HEK293 (cell line): ENCODE data around the gene FILIP1L.

ENCODE experiments used
- CTCF ChIA-PET: fragments of 350-600 bp; formaldehyde crosslinking; extraction: SDS; loops from one replicate; lab custom pipeline; 2021; ENCODE audit warnings: antibody characterized with exemption; lab: Yijun Ruan, JAX
- POLR2A ChIA-PET: fragments of 300-600 bp; formaldehyde crosslinking; extraction: SDS; loops from one replicate; lab custom pipeline; 2020; ENCODE audit warnings: antibody characterized with exemption, inconsistent platforms; lab: Yijun Ruan, JAX
- H3K27ac ChIP-seq: fragments of 200-500 bp; sonication (Bioruptor generic); 2 replicates; pipeline ENCODE4 v1.5.1; 2014; ENCODE audit warnings: low read depth, low read length, control low read depth, inconsistent platforms; ENCODE audit errors: extremely low read depth
- H3K36me3 ChIP-seq, 2 experiments: fragments of 200-500 bp in 1 of 2; sonication (Bioruptor generic) in 1 of 2; 1 replicate in 1 of 2; 2 replicates in 1 of 2; pipeline ENCODE4 v1.5.1; 2014 to 2017; ENCODE audit warnings: inconsistent platforms in 2 of 2, low read length in 2 of 2; ENCODE audit not compliant: control insufficient read depth in 2 of 2, insufficient read depth in 1 of 2
- H3K4me1 ChIP-seq: fragments of 200-500 bp; sonication (Bioruptor generic); 2 replicates; pipeline ENCODE4 v1.5.1; 2014; ENCODE audit warnings: mild to moderate bottlenecking, low read length, inconsistent platforms; ENCODE audit not compliant: control insufficient read depth, insufficient read depth
- H3K4me3 ChIP-seq: 2 replicates; pipeline ENCODE4 v1.5.1; 2011; ENCODE audit warnings: low read depth, mild to moderate bottlenecking, control low read depth, low read length, moderate library complexity
- H3K9me3 ChIP-seq: fragments of 200-500 bp; sonication (Bioruptor generic); 2 replicates; pipeline ENCODE4 v1.5.1; 2014; ENCODE audit warnings: low read depth, low read length, inconsistent platforms; ENCODE audit not compliant: control insufficient read depth, insufficient read depth
- ATF2 ChIP-seq: fragments of 450-650 bp; formaldehyde crosslinking; IDR thresholded peaks from 2 replicates; pipeline ENCODE4 v1.5.1; 2016; ENCODE audit warnings: missing biosample characterization, missing genetic modification characterization, low read depth
- IKZF3 ChIP-seq: fragments of 450-650 bp; IDR thresholded peaks from 2 replicates; pipeline ENCODE4 v1.5.0; 2018; ENCODE audit warnings: missing biosample characterization, mild to moderate bottlenecking, missing genetic modification characterization, moderate library complexity
- PRDM6 ChIP-seq: fragments of 450-650 bp; formaldehyde crosslinking; IDR thresholded peaks from 2 replicates; pipeline ENCODE4 v1.5.1; 2017; ENCODE audit warnings: missing biosample characterization, missing genetic modification characterization
- SP7 ChIP-seq: fragments of 450-650 bp; formaldehyde crosslinking; IDR thresholded peaks from 2 replicates; pipeline ENCODE4 v1.5.1; 2016; ENCODE audit warnings: missing biosample characterization, missing genetic modification characterization
- TRIM28 ChIP-seq: IDR thresholded peaks from 2 replicates; pipeline ENCODE4 v1.6.1; 2011; ENCODE audit warnings: low read length, control low read depth, borderline replicate concordance
- TSHZ1 ChIP-seq: fragments of 450-650 bp; formaldehyde crosslinking; IDR thresholded peaks from 2 replicates; pipeline ENCODE4 v1.5.1; 2016; ENCODE audit warnings: missing biosample characterization, missing genetic modification characterization, borderline replicate concordance
- ZFHX2 ChIP-seq: fragments of 450-650 bp; formaldehyde crosslinking; conservative IDR thresholded peaks from 2 replicates; pipeline ENCODE4 v1.5.1; 2016; ENCODE audit warnings: missing biosample characterization, missing genetic modification characterization
- ZFP37 ChIP-seq: fragments of 450-650 bp; formaldehyde crosslinking; IDR thresholded peaks from 2 replicates; pipeline ENCODE4 v1.5.1; 2016; ENCODE audit warnings: missing biosample characterization, missing genetic modification characterization
- ZNF10 ChIP-seq: fragments of 450-650 bp; formaldehyde crosslinking; IDR thresholded peaks from 2 replicates; pipeline ENCODE4 v1.5.1; 2017; ENCODE audit warnings: missing biosample characterization, missing genetic modification characterization
- ZNF16 ChIP-seq: fragments of 450-650 bp; formaldehyde crosslinking; IDR thresholded peaks from 2 replicates; pipeline ENCODE4 v1.5.1; 2016; ENCODE audit warnings: low read depth, missing biosample characterization, missing genetic modification characterization
- ZNF184 ChIP-seq: fragments of 450-650 bp; IDR thresholded peaks from 2 replicates; pipeline ENCODE4 v1.5.1; 2018; ENCODE audit warnings: missing biosample characterization, mild to moderate bottlenecking, missing genetic modification characterization
- ZNF211 ChIP-seq: fragments of 450-650 bp; formaldehyde crosslinking; IDR thresholded peaks from 2 replicates; pipeline ENCODE4 v1.5.1; 2016; ENCODE audit warnings: low read depth, missing biosample characterization, missing genetic modification characterization
- ZNF292 ChIP-seq: fragments of 450-650 bp; formaldehyde crosslinking; IDR thresholded peaks from 2 replicates; pipeline ENCODE4 v1.5.1; 2016; ENCODE audit warnings: low read depth, missing biosample characterization, missing genetic modification characterization, borderline replicate concordance
- ZNF426 ChIP-seq: fragments of 450-650 bp; formaldehyde crosslinking; IDR thresholded peaks from 2 replicates; pipeline ENCODE4 v1.5.1; 2017; ENCODE audit warnings: missing biosample characterization, missing genetic modification characterization, mild to moderate bottlenecking, inconsistent platforms, moderate library complexity
- ZNF544 ChIP-seq: fragments of 450-650 bp; formaldehyde crosslinking; IDR thresholded peaks from 2 replicates; pipeline ENCODE4 v1.5.0; 2017; ENCODE audit warnings: missing biosample characterization, missing genetic modification characterization
- ZNF571 ChIP-seq: fragments of 450-650 bp; formaldehyde crosslinking; IDR thresholded peaks from 2 replicates; pipeline ENCODE4 v1.5.0; 2017; ENCODE audit warnings: missing biosample characterization, missing genetic modification characterization
- ZNF658 ChIP-seq: fragments of 450-650 bp; formaldehyde crosslinking; IDR thresholded peaks from 2 replicates; pipeline ENCODE4; 2016; ENCODE audit warnings: missing biosample characterization, missing genetic modification characterization
- ZNF664 ChIP-seq: fragments of 450-650 bp; formaldehyde crosslinking; IDR thresholded peaks from 2 replicates; pipeline ENCODE4 v1.5.1; 2016; ENCODE audit warnings: missing biosample characterization, missing genetic modification characterization
- ZNF677 ChIP-seq: fragments of 450-650 bp; IDR thresholded peaks from 2 replicates; pipeline ENCODE4 v1.5.0; 2018; ENCODE audit warnings: missing biosample characterization, mild to moderate bottlenecking, missing genetic modification characterization, moderate library complexity
- ZNF747 ChIP-seq: fragments of 450-650 bp; formaldehyde crosslinking; IDR thresholded peaks from 2 replicates; pipeline ENCODE4 v1.5.1; 2016; ENCODE audit warnings: missing biosample characterization, missing genetic modification characterization
- ZNF792 ChIP-seq: fragments of 450-650 bp; formaldehyde crosslinking; IDR thresholded peaks from 2 replicates; pipeline ENCODE4 v1.5.1; 2016; ENCODE audit warnings: missing biosample characterization, missing genetic modification characterization
- TF ChIP-seq, protein P1 (sequence below): fragments of 450-650 bp; formaldehyde crosslinking; IDR thresholded peaks from 2 replicates; pipeline ENCODE4 v1.5.1; 2017; ENCODE audit warnings: missing biosample characterization, missing genetic modification characterization

The FILIP1L gene

DNA sequence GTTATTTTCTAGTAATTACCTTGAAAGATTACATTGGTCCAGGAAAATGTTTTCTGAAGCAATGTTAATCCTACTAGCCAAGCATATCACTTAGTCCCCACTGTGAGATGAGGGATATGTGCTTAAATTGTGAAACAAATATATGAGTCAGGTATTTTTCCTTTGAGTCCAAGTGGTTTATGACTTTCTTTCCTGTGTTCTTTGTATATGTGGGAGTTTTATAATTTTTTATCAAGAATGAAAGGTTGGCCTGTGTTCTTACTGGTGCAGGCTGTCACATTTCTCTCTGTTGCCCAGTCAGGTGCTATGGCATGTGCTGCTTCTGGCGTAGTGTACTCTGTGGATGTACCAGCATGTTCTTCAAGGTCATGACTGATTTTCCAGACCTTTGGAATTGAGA, 149.2 kb downstream of the FILIP1L start:
- CTCF ChIA-PET = interaction anchor here (0.6 kb wide), 1 partner anchor 65 kb away, joined by 5 read pairs; no protein-coding TSS in a partner anchor
- TF ChIP-seq PRDM6 (tag by site-specific recombination) = peak; percentile 86
- TF ChIP-seq ZNF211 = no peak

GRCh38 chr3:99962703-99963102, 151.6 kb downstream of the FILIP1L start:
- 0 out of 2 replicates have a peak, but pooled peaks cover 6% of the 10 kb centered on the region for H3K4me1 ChIP-seq
- no peak overlapping the region for H3K27ac ChIP-seq
- ChIA-PET POLR2A (no interaction called here), CTCF (interaction anchor here (0.5 kb wide), 1 partner anchor 119 kb away, joined by 3 read pairs; no protein-coding TSS in a partner anchor)
- H3K4me3 ChIP-seq = no peak overlapping the region
- H3K36me3 ChIP-seq = no peaks in the 10 kb centered on the region
- TF ChIP-seq ZNF426 (tag by site-specific recombination) = no peak
- no peak for TF ChIP-seq ZNF658
- TF ChIP-seq ZNF544 = no peak
- TF ChIP-seq ZNF677 (tag by site-specific recombination) = no peak
- TF ChIP-seq ZNF792 (tag by site-specific recombination) = no peak
- TF ChIP-seq ZNF571 (tag by site-specific recombination) = no peak
- TF ChIP-seq ATF2 (tag by site-specific recombination) = no peak
- TF ChIP-seq IKZF3 = no peak
- no peak for TF ChIP-seq ZNF664
- TF ChIP-seq ZNF16 = no peak
- no peak for TF ChIP-seq ZNF184
- TF ChIP-seq ZNF292 (tag by site-specific recombination) = no peak
- TF ChIP-seq, protein P1, sequence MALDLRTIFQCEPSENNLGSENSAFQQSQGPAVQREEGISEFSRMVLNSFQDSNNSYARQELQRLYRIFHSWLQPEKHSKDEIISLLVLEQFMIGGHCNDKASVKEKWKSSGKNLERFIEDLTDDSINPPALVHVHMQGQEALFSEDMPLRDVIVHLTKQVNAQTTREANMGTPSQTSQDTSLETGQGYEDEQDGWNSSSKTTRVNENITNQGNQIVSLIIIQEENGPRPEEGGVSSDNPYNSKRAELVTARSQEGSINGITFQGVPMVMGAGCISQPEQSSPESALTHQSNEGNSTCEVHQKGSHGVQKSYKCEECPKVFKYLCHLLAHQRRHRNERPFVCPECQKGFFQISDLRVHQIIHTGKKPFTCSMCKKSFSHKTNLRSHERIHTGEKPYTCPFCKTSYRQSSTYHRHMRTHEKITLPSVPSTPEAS (tag by site-specific recombination) = no peak
- TF ChIP-seq TRIM28 = no peak
- no peak for TF ChIP-seq ZFP37 (tag by site-specific recombination)
- no peaks in the 10 kb centered on the region for H3K9me3 ChIP-seq

More for the DNA sequence above, 149.2 kb downstream of the FILIP1L start:
- POLR2A ChIA-PET = no interaction called here
- H3K4me1 ChIP-seq = 0 out of 2 replicates have a peak, but pooled peaks cover 6% of the 10 kb centered on the region
- no peak overlapping the region for H3K4me3 ChIP-seq
- no peak overlapping the region for H3K27ac ChIP-seq
- H3K9me3 ChIP-seq = no peaks in the 10 kb centered on the region
- H3K36me3 ChIP-seq = no peaks in the 10 kb centered on the region

DNA sequence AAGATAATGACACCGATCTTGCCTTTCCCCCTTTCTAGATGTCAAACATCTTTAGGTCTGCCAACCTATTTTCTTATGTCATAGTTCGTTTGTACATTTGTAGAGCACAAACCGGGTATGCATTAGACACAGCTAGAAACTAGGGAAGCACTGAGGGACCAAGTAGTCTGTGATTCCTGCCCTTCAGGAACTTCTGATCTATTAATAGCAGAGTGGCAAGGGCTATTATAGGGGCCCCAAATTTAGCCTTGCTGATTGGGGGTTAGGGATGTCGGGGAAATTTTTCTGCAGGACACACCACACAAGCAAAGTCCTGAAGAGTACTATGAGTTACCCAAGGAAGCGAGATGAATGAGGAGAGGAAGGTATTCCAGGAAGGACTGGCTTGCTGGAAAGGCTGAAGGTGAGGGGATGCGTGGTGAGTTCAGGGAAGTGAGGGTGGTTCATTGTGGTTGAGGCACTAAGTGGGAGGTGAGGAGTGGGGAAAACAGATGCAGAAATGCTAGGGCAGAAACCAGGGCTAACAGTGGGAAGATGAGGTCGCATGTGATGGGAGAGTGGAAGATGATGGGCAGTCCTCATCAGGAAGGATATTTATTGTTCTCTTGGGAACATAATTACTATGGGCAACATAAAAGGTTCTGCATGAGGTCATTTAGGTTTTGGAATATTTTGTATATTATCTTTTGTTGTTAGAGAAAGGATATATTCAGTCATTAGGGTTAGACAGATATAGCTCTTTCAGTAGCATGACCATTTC, 152.4 kb downstream of the FILIP1L start:
- Histone ChIP-seq H3K36me3 (no peaks in the 10 kb centered on the region), H3K4me1 (0 out of 2 replicates have a peak, but pooled peaks cover 6% of the 10 kb centered on the region), H3K4me3 (no peak overlapping the region), H3K27ac (no peak overlapping the region), H3K9me3 (no peaks in the 10 kb centered on the region)
- POLR2A ChIA-PET = no interaction called here
- CTCF ChIA-PET = interaction anchor here (0.5 to 0.8 kb wide), 2 partner anchors 107 to 119 kb away, joined by 3 read pairs; no protein-coding TSS in a partner anchor
- TF ChIP-seq ZFHX2 (tag by site-specific recombination) = peak; percentile 50; the same call in 1 of the 2 replicates
- TF ChIP-seq SP7 (tag by site-specific recombination) = peak; percentile 70
- no peak for TF ChIP-seq ZNF747 (tag by site-specific recombination)
- no peak for TF ChIP-seq TSHZ1 (tag by site-specific recombination)
- peak; percentile 47; the same call in 1 of the 2 replicates for TF ChIP-seq PRDM6 (tag by site-specific recombination)
- 0 out of 2 replicates have a peak, but pooled peaks have one; percentile 68 for TF ChIP-seq ZNF10 (tag by site-specific recombination)
